T-cell (primary cell): ENCODE results near the gene ACTC1. TPM values are rescaled to one million over a fixed set of nuclear protein-coding genes. Genes with fewer than 3 reads are reported as not detected.

Source experiments
- ATAC-seq, 4 experiments: fragments of 200-7000 bp in 3 of 4; fragments of 150-1000 bp in 1 of 4; cut with Tn5 transposase; replicated peaks in 1 of 4; 1 replicate in 3 of 4; 2 replicates in 1 of 4; pipeline ENCODE4 v1.10.0; 2021; ENCODE audit warnings: moderate library complexity in 3 of 4, mild to moderate bottlenecking in 2 of 4, moderate number of reproducible peaks in 1 of 4
- CTCF ChIA-PET, 2 donors: fragments of 300-600 bp; sonication (Branson Sonifier 250); formaldehyde crosslinking; loops; one replicate each; lab custom pipeline; 2022; ENCODE audit warnings: antibody characterized with exemption in 2 of 2; lab: Charles Lee
- POLR2A ChIA-PET, 2 donors: fragments of 300-600 bp; sonication (Branson Sonifier 250); formaldehyde crosslinking; loops; one replicate each; lab custom pipeline; 2022; ENCODE audit warnings: antibody characterized with exemption in 2 of 2; lab: Charles Lee
- DNase-seq, 35 experiments: peaks; one replicate each; pipeline versions ENCODE4 v3.0.0 to v3.0.0-alpha.2; 2013 to 2023
- H3K27ac ChIP-seq: one replicate; pipeline ENCODE4 v1.5.1; 2013; ENCODE audit warnings: low read length
- H3K27me3 ChIP-seq, 2 experiments: replicated peaks in 1 of 2; 1 replicate in 1 of 2; 2 replicates in 1 of 2; pipeline versions ENCODE4 v1.6.1 to v1.7.0; 2013; ENCODE audit warnings: low read length in 1 of 2, mixed read lengths in 1 of 2; ENCODE audit not compliant: control insufficient read depth in 2 of 2, insufficient read depth in 2 of 2; ENCODE audit errors: extremely low read depth in 1 of 2
- H3K36me3 ChIP-seq, 2 donors: 1 replicate in 1 of 2; 2 replicates in 1 of 2; pipeline versions ENCODE4 v1.6.1 to v1.7.0; 2013; ENCODE audit warnings: low read length in 1 of 2; ENCODE audit not compliant: control insufficient read depth in 2 of 2, insufficient read depth in 1 of 2; ENCODE audit errors: extremely low read depth in 1 of 2
- H3K4me1 ChIP-seq, 2 experiments: 1 replicate in 1 of 2; 2 replicates in 1 of 2; pipeline versions ENCODE4 v1.6.1 to v1.7.0; 2013; ENCODE audit warnings: low read length in 2 of 2, mixed read lengths in 1 of 2; ENCODE audit not compliant: insufficient read depth in 2 of 2, control insufficient read depth in 1 of 2; ENCODE audit errors: extremely low read depth in 1 of 2
- H3K4me3 ChIP-seq, 2 donors: 1 replicate in 1 of 2; 2 replicates in 1 of 2; pipeline versions ENCODE4 v1.5.1 to v1.7.0; 2013; ENCODE audit warnings: mild to moderate bottlenecking in 2 of 2, low read length in 1 of 2, moderate library complexity in 1 of 2; ENCODE audit not compliant: control insufficient read depth in 1 of 2; ENCODE audit errors: extremely low read depth in 1 of 2
- H3K9me3 ChIP-seq: 2 replicates; pipeline ENCODE4 v1.7.0; 2013
- H3K27ac Mint-ChIP-seq, 2 donors: one replicate each; pipeline ENCODE4 v1.8.0; 2020 to 2021; ENCODE audit warnings: mild to moderate bottlenecking in 2 of 2, mixed read lengths in 2 of 2
- H3K27me3 Mint-ChIP-seq, 2 donors: one replicate each; pipeline ENCODE4 v1.8.0; 2021 to 2022; ENCODE audit warnings: mixed read lengths in 2 of 2
- H3K36me3 Mint-ChIP-seq: one replicate; pipeline ENCODE4 v1.8.0; 2021; ENCODE audit warnings: mixed read lengths
- H3K4me1 Mint-ChIP-seq, 3 donors: one replicate each; pipeline ENCODE4 v1.8.0; 2020 to 2022; ENCODE audit warnings: mixed read lengths in 3 of 3, mild to moderate bottlenecking in 1 of 3
- H3K4me3 Mint-ChIP-seq, 3 donors: one replicate each; pipeline ENCODE4 v1.8.0; 2020 to 2022; ENCODE audit warnings: mild to moderate bottlenecking in 3 of 3, mixed read lengths in 3 of 3, moderate library complexity in 3 of 3
- H3K9me3 Mint-ChIP-seq, 3 donors: one replicate each; pipeline ENCODE4 v1.8.0; 2020 to 2022; ENCODE audit warnings: mixed read lengths in 3 of 3
- WGBS: methylation state at CpG from one replicate; pipeline ENCODE4 v1.1.5; 2013; ENCODE audit warnings: missing lambda C conversion rate; ENCODE audit not compliant: insufficient coverage; 5-methylcytosine and 5-hydroxymethylcytosine counted together
- total RNA-seq, 35 experiments: library from RNA in 6 of 35; stranded (reverse) in 6 of 35; fragments of 120-200 nt in 1 of 35; gene quantifications; one replicate each; pipeline versions ENCODE4 v1.2.1 to v1.2.4 and lab custom pipeline; 2013 to 2026

Gene ACTC1
- total RNA-seq, 5 donors from 2014 or later (not counting 1 experiment from before 2014, with no cell fraction given) = not detected

DNA sequence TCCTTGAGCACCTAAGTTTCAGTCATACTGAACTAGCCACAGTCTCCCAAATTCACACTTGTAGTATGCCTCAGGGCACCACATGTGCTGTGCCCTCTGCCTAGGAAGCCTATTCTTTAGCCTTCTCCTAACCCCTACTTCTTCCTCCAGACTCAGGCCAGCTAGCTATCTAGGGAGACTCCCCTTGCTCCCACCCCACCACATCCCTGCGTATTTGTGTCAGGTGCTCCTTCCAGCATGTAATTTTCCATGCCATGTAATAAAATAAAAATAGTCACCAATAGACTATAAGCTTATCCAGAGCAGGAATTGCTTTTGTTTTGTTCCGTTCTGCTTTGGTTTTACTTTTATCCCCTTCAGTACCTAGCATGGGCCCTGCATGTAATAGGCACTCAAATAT lies 25.6 kb downstream of the ACTC1 start:
- no peaks in the 10 kb centered on the region for H3K36me3 ChIP-seq
- no peak overlapping the region for H3K27ac ChIP-seq
- Mint-ChIP-seq H3K27ac (no peak overlapping the region), H3K9me3 (no peaks in the 10 kb centered on the region), H3K27me3 (peaks cover 7 to 36% of the 10 kb centered on the region in 2 donors), H3K4me1 (no peaks in the 10 kb centered on the region), H3K4me3 (no peak overlapping the region), H3K36me3 (no peaks in the 10 kb centered on the region)
- DNase-seq = no peak
- POLR2A ChIA-PET = no interaction called here
- no peak overlapping the region for H3K4me3 ChIP-seq
- H3K27me3 ChIP-seq = peaks cover 0 to 2% of the 10 kb centered on the region in 2 experiments
- ATAC-seq = no peak
- no peaks in the 10 kb centered on the region for H3K4me1 ChIP-seq
- no CpG with 5 or more reads among the region's 2 CpGs for WGBS
- no peaks in the 10 kb centered on the region for H3K9me3 ChIP-seq
- CTCF ChIA-PET = no interaction called here

DNA sequence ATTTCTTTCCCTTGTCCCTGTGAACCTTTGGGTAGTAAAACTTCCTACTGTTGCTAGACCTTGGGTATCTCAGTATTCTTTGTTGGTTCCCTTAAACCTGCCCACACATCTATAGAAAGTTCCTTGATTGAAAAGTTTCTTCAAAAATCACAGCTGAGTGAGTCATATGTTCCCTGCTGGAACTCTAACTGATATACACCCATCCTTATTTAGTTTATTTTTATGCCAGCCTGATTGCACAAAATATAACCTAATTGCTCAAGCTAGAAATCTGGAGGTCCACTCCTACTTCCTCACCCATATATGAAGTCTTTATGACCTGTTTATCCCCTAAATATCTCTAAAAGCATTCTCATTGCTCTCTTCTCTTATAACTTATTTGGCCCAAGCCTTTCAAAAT lies 26.8 kb downstream of the ACTC1 start:
- H3K4me3 ChIP-seq = no peak overlapping the region
- H3K27ac ChIP-seq = no peak overlapping the region
- ATAC-seq (no peak), DNase-seq (no peak)
- no peaks in the 10 kb centered on the region for H3K36me3 Mint-ChIP-seq
- H3K4me3 Mint-ChIP-seq = no peak overlapping the region
- H3K27me3 ChIP-seq = peaks cover 0 to 2% of the 10 kb centered on the region in 2 experiments
- H3K36me3 ChIP-seq = no peaks in the 10 kb centered on the region
- no peaks in the 10 kb centered on the region for H3K4me1 ChIP-seq
- ChIA-PET CTCF (no interaction called here), POLR2A (no interaction called here)
- no peaks in the 10 kb centered on the region for H3K9me3 Mint-ChIP-seq
- no peaks in the 10 kb centered on the region for H3K9me3 ChIP-seq
- peaks cover 11 to 34% of the 10 kb centered on the region in 2 donors for H3K27me3 Mint-ChIP-seq
- no peaks in the 10 kb centered on the region for H3K4me1 Mint-ChIP-seq
- H3K27ac Mint-ChIP-seq = no peak overlapping the region

DNA sequence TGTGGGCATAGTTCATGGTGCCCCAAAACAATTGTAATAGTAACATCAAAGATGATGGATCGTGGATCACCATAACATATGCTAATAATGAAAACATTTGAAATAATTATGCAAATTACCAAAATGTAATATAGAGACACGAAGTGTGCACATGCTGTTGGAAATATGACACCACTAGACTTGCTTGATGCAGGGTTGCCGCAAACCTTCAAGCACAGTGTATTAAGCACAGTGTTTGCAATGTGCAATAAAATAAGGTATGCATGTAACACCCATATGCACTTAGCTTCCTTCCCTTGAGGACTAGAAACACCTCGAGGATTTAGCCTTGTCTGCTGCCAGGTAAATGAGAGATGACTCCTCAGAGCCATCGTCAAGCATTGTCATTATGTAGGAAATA lies 29.6 kb downstream of the ACTC1 start:
- ATAC-seq (no peak), DNase-seq (no peak)
- Mint-ChIP-seq H3K4me1 (no peaks in the 10 kb centered on the region), H3K36me3 (no peaks in the 10 kb centered on the region), H3K27ac (no peak overlapping the region), H3K4me3 (no peak overlapping the region), H3K27me3 (peaks cover 8 to 26% of the 10 kb centered on the region in 2 donors), H3K9me3 (no peaks in the 10 kb centered on the region)
- WGBS = 100% methylated on average over 1 of the region's 5 CpGs
- ChIA-PET CTCF (no interaction called here), POLR2A (no interaction called here)
- no peak overlapping the region for H3K27ac ChIP-seq
- no peaks in the 10 kb centered on the region for H3K27me3 ChIP-seq
- H3K36me3 ChIP-seq = no peaks in the 10 kb centered on the region
- no peaks in the 10 kb centered on the region for H3K9me3 ChIP-seq
- no peak overlapping the region for H3K4me3 ChIP-seq
- no peaks in the 10 kb centered on the region for H3K4me1 ChIP-seq

DNA sequence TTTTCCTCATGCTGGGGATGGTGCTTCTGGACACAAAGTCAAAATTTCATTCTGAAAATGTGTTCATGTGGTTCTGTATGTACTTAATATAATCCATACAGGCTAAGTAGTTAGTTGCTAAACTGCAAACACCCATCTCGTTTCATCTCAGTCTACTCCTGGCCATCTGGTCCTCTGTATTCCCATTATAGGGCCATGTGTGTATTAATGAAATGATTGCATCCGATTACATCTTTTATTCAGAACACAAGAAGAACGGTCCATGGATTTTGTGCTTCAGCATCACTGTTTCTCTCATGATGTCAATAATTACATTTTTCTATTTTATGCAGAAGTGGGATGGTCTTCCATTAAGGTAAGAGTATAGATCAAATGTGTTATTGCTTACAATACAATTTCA lies 34.4 kb downstream of the ACTC1 start:
- Mint-ChIP-seq H3K27me3 (peaks cover 37 to 38% of the 10 kb centered on the region in 2 donors), H3K4me1 (no peaks in the 10 kb centered on the region), H3K27ac (no peak overlapping the region), H3K9me3 (no peaks in the 10 kb centered on the region), H3K36me3 (no peaks in the 10 kb centered on the region), H3K4me3 (no peak overlapping the region)
- Histone ChIP-seq H3K4me1 (no peaks in the 10 kb centered on the region), H3K27ac (no peak overlapping the region), H3K9me3 (no peaks in the 10 kb centered on the region), H3K36me3 (no peaks in the 10 kb centered on the region), H3K4me3 (no peak overlapping the region), H3K27me3 (peaks cover 6 to 10% of the 10 kb centered on the region in 2 experiments)
- POLR2A ChIA-PET = no interaction called here
- CTCF ChIA-PET = no interaction called here
- ATAC-seq = no peak
- no CpG with 5 or more reads among the region's 3 CpGs for WGBS
- no peak for DNase-seq

DNA sequence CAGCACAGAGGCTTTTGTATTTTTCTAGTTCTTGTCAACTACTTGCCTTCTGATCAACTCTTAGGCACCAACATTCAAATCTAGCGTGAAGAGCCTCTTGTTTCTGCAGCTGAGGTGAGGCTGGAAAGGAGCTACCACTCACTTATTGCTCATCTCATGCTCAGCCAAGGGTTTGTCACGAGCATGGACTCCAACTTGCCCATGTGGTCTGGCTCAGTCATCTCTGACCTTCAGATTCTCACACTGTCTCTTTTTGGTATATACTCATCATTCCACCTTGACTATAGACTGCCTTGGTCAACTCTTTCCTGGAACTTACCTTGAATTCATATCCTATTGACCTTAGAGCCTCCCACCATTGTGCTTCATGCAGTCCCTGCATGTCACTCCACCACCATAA lies 35.4 kb downstream of the ACTC1 start:
- H3K36me3 ChIP-seq = no peaks in the 10 kb centered on the region
- no peak for DNase-seq
- H3K9me3 Mint-ChIP-seq = no peaks in the 10 kb centered on the region
- no peak for ATAC-seq
- peaks cover 0 to 4% (median 3%) of the 10 kb centered on the region in 3 donors for H3K4me1 Mint-ChIP-seq
- no peaks in the 10 kb centered on the region for H3K36me3 Mint-ChIP-seq
- H3K4me3 ChIP-seq = no peak overlapping the region
- CTCF ChIA-PET = no interaction called here
- H3K9me3 ChIP-seq = no peaks in the 10 kb centered on the region
- WGBS = 44% methylated on average over 1 of the region's 2 CpGs
- peaks cover 45 to 46% of the 10 kb centered on the region in 2 donors for H3K27me3 Mint-ChIP-seq
- peaks cover 10 to 13% of the 10 kb centered on the region in 2 experiments for H3K27me3 ChIP-seq
- no peak overlapping the region for H3K27ac Mint-ChIP-seq
- no peaks in the 10 kb centered on the region for H3K4me1 ChIP-seq
- H3K27ac ChIP-seq = no peak overlapping the region
- no peak overlapping the region for H3K4me3 Mint-ChIP-seq
- POLR2A ChIA-PET = no interaction called here

DNA sequence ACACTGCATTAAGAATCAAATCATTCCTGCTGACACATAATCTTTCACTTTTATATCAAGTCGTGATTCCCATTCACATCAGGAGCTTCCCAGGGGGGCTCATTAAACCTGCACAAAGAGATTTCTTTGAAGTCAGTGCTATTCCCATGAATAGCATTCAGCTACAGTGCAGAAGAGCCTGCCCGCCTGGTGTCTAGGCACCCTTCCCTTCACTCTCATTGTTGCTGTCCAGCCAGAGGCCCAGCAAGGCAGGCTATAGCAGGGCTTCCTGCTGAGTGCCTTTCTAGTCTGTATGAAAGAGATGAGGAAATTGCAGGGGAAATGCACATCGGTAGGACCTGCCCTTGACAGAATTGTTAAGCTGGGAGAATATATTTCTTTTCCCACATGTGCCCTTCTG lies 36.0 kb downstream of the ACTC1 start:
- no peaks in the 10 kb centered on the region for H3K9me3 Mint-ChIP-seq
- H3K27ac ChIP-seq = no peak overlapping the region
- POLR2A ChIA-PET = no interaction called here
- peaks cover 46% of the 10 kb centered on the region in 2 donors for H3K27me3 Mint-ChIP-seq
- DNase-seq = no peak
- no peaks in the 10 kb centered on the region for H3K4me1 ChIP-seq
- WGBS = 67% methylated on average over 1 of the region's 3 CpGs
- H3K36me3 ChIP-seq = no peaks in the 10 kb centered on the region
- H3K27me3 ChIP-seq = peaks cover 10 to 16% of the 10 kb centered on the region in 2 experiments
- H3K36me3 Mint-ChIP-seq = no peaks in the 10 kb centered on the region
- H3K4me3 Mint-ChIP-seq = no peak overlapping the region
- ATAC-seq = no peak
- no peak overlapping the region for H3K27ac Mint-ChIP-seq
- CTCF ChIA-PET = no interaction called here
- H3K4me1 Mint-ChIP-seq = peaks cover 0 to 4% (median 3%) of the 10 kb centered on the region in 3 donors
- H3K9me3 ChIP-seq = no peaks in the 10 kb centered on the region
- H3K4me3 ChIP-seq = no peak overlapping the region

DNA sequence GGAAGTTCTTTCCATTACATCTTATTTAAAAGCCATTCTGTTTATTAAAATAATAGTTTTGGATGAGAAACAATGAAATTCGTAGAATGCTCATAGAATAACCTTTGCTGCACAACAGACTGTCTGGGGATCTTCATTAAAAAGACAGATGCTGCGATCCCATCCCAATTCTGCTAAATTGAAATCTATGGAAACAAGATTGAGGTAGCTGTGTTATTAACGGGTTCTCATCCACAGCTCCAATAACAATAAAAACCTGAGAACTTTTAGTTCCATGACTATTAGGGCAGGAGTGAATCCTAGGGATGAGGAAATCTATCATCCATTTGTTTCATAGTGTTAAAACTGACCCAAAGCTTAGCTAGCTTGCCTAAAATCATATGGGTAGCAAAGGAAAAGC lies 38.1 kb downstream of the ACTC1 start:
- ATAC-seq (no peak), DNase-seq (no peak)
- no peak overlapping the region for H3K4me3 Mint-ChIP-seq
- H3K36me3 ChIP-seq = no peaks in the 10 kb centered on the region
- no peaks in the 10 kb centered on the region for H3K9me3 Mint-ChIP-seq
- no peaks in the 10 kb centered on the region for H3K36me3 Mint-ChIP-seq
- no peaks in the 10 kb centered on the region for H3K4me1 ChIP-seq
- H3K4me1 Mint-ChIP-seq = peaks cover 0 to 7% (median 6%) of the 10 kb centered on the region in 3 donors
- H3K27ac ChIP-seq = no peak overlapping the region
- WGBS = 60% methylated on average over 1 of the region's 3 CpGs
- POLR2A ChIA-PET = no interaction called here
- H3K9me3 ChIP-seq = no peaks in the 10 kb centered on the region
- H3K4me3 ChIP-seq = no peak overlapping the region
- CTCF ChIA-PET = no interaction called here
- no peak overlapping the region for H3K27ac Mint-ChIP-seq
- peaks cover 14 to 33% of the 10 kb centered on the region in 2 experiments for H3K27me3 ChIP-seq
- H3K27me3 Mint-ChIP-seq = peaks cover 57 to 61% of the 10 kb centered on the region in 2 donors
